Mammary epithelial cell (primary cell): ENCODE results near the gene PTCH1.

Experiments used
- CTCF ChIP-seq, 2 donors: IDR thresholded peaks in 1 of 2; conservative IDR thresholded peaks in 1 of 2; 2 replicates each; pipeline ENCODE4 v1.5.1; 2011 to 2012; ENCODE audit warnings: inconsistent platforms in 2 of 2, low read length in 2 of 2, mild to moderate bottlenecking in 2 of 2, control low read depth in 1 of 2, low read depth in 1 of 2; ENCODE audit not compliant: insufficient read depth in 1 of 2; ENCODE audit errors: extremely low read depth in 1 of 2
- EZH2 ChIP-seq: IDR thresholded peaks from 2 replicates; pipeline ENCODE4 v1.6.1; 2012; ENCODE audit warnings: low read length, inconsistent platforms, borderline replicate concordance

DNA sequence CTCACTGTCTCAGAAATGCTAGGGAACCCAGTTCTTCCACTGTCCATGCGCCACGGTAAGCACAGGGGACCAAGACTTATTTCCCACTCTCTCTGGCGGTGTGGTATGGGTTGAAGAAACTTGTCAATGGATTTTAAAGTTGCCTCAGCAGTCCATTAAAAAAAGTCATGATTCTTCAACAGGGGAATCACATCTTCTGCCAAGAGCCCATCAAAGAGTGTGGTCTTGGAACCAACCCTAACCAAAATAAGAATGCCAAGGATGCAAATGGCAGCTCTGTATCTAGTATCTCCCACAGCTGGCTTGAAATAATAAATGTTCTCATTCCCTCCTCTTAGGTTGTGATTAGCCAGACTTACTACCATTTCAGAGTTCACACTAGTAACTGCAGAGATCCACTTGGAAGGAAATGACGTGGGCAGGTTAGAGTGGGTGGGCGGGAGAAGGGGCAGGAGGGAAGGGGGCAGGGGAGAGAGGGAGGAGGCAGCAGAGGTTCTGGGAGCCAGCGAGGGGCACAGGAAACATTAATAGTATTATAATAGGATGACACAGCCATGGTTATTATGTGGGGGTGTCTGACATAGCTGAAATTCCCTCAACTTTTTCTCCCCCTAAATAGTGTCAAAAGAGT lies 17.6 kb downstream of the PTCH1 start:
- TF ChIP-seq CTCF (conservative IDR thresholded peaks at IDR 0.05 in 1 of 2, IDR thresholded peaks at IDR 0.05 in 1 of 2; ENCODE audit: extremely low read depth in 1 of 2, insufficient read depth in 1 of 2, low read depth in 1 of 2, low read length in 2 of 2) (no peak), EZH2 (no peak)
